Measurements from ENCODE around the gene RRAS2.

The RRAS2 gene

DNA sequence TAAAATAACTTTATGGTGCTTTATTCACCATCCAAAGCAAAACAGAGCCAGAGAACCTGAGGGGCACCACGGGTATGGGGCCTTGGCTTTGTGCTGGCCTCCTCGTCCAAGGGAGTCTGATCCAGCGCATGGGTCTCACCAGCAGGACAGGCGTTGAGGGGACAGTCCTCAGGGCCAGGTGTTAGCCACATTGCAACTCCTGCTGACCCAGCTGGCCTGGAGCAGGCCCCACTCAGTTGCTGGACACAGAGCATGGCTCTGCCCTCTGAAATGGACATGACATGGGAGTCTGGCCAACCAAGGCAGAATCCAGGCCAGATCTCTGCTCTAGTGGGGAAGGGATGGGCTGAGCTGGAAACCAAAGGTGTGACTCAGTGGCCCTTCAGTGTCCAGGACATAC, 116.2 kb downstream of the RRAS2 start:
- WGBS (ENCODE audit: extremely low coverage, insufficient coverage, insufficient read length), result no CpG with 5 or more reads among the region's 4 CpGs
- Histone ChIP-seq H3K4ac (ENCODE audit: low read depth, low read length) (no peak overlapping the region), H4K91ac (ENCODE audit: low read depth, low read length) (no peak overlapping the region), H2AK5ac (ENCODE audit: low read length) (no peak overlapping the region), H2BK120ac (ENCODE audit: insufficient read depth, low read length, poor library complexity) (no peak overlapping the region), H3K4me3 (ENCODE audit: low read depth, low read length) (no peak overlapping the region), H3K9ac (ENCODE audit: low read length) (no peak overlapping the region), H3K18ac (ENCODE audit: low read length) (no peak overlapping the region), H3K36me3 (ENCODE audit: control insufficient read depth in 1 of 2, insufficient read depth in 2 of 2, low read length in 2 of 2) (no peaks in the 10 kb centered on the region), H3K27ac (ENCODE audit: low read depth, low read length) (no peak overlapping the region), H3K79me1 (ENCODE audit: low read length) (no peaks in the 10 kb centered on the region), H3K79me2 (ENCODE audit: control insufficient read depth, insufficient read depth, low read length, poor library complexity) (peaks cover 1% of the 10 kb centered on the region), H4K8ac (ENCODE audit: low read depth, low read length) (no peak overlapping the region), H2BK12ac (ENCODE audit: low read length) (no peak overlapping the region), H2AFZ (ENCODE audit: insufficient read depth, low read length, poor library complexity) (no peak overlapping the region), H3K4me2 (ENCODE audit: low read length) (no peak overlapping the region), H3K27me3 (ENCODE audit: insufficient read depth, low read length) (no peaks in the 10 kb centered on the region), H4K12ac (ENCODE audit: low read depth, low read length) (no peak overlapping the region), H3K23ac (ENCODE audit: low read length) (no peak overlapping the region), H3K4me1 (ENCODE audit: control insufficient read depth in 1 of 2, insufficient read depth in 2 of 2, low read length in 2 of 2) (no peaks in the 10 kb centered on the region), H3K14ac (ENCODE audit: low read length) (no peak overlapping the region), H2BK5ac (ENCODE audit: low read depth, low read length, poor library complexity) (no peak overlapping the region), H3K9me3 (ENCODE audit: insufficient read depth, low read depth, low read length) (peaks cover 2% of the 10 kb centered on the region)
- DNase-seq, result no peak

DNA sequence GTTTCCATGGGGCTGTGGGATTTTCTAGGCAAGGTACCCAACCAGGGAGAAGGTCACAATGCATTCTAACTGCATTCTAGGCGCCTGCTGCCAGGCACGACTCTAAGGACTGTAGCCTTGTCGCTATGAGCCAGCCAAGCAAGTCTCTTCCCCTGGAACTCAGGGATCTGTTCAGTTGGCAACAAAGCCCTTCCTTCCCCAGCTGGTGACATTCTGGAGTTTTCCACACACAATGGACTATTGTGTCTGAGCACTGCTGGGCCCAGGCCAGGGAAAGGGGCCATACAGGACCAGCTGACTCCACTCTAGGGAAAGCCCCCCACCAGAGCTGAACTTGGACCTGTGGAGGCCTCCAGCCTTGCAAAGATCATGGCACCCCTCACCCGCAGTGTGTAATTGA, 116.8 kb downstream of the RRAS2 start:
- Histone ChIP-seq H3K23ac (ENCODE audit: low read length) (no peak overlapping the region), H3K9me3 (ENCODE audit: insufficient read depth, low read depth, low read length) (peaks cover 2% of the 10 kb centered on the region), H4K12ac (ENCODE audit: low read depth, low read length) (no peak overlapping the region), H2BK120ac (ENCODE audit: insufficient read depth, low read length, poor library complexity) (no peak overlapping the region), H3K79me1 (ENCODE audit: low read length) (no peaks in the 10 kb centered on the region), H3K4me2 (ENCODE audit: low read length) (no peak overlapping the region), H3K18ac (ENCODE audit: low read length) (no peak overlapping the region), H4K91ac (ENCODE audit: low read depth, low read length) (no peak overlapping the region), H2AK5ac (ENCODE audit: low read length) (no peak overlapping the region), H2BK12ac (ENCODE audit: low read length) (no peak overlapping the region), H3K4me1 (ENCODE audit: control insufficient read depth in 1 of 2, insufficient read depth in 2 of 2, low read length in 2 of 2) (no peaks in the 10 kb centered on the region), H3K14ac (ENCODE audit: low read length) (no peak overlapping the region), H2AFZ (ENCODE audit: insufficient read depth, low read length, poor library complexity) (no peak overlapping the region), H3K27ac (ENCODE audit: low read depth, low read length) (no peak overlapping the region), H3K4ac (ENCODE audit: low read depth, low read length) (no peak overlapping the region), H3K4me3 (ENCODE audit: low read depth, low read length) (no peak overlapping the region), H3K27me3 (ENCODE audit: insufficient read depth, low read length) (no peaks in the 10 kb centered on the region), H2BK5ac (ENCODE audit: low read depth, low read length, poor library complexity) (no peak overlapping the region), H3K9ac (ENCODE audit: low read length) (no peak overlapping the region), H3K36me3 (ENCODE audit: control insufficient read depth in 1 of 2, insufficient read depth in 2 of 2, low read length in 2 of 2) (no peaks in the 10 kb centered on the region), H4K8ac (ENCODE audit: low read depth, low read length) (no peak overlapping the region), H3K79me2 (ENCODE audit: control insufficient read depth, insufficient read depth, low read length, poor library complexity) (peaks cover 1% of the 10 kb centered on the region)
- WGBS (ENCODE audit: extremely low coverage, insufficient coverage, insufficient read length), result no CpG with 5 or more reads among the region's 4 CpGs
- no peak for DNase-seq

DNA sequence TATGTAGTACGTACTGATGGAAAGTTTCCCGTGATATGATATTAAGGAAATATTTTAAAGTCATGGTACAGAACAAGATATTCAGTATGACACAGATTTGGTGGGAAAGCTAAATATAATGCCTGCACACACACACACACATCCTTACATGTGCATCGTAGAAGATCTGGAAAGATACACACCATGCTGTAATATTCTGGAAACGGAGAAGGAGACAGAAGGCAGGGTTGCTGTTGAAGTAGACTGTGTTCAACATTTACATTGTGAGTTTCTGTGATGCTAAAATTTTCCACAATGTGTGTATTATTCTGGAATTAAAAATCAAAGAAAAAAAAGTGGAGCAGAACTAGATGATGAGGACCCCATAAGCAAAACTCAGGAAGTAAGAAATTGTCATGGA, 118.0 kb downstream of the RRAS2 start:
- Histone ChIP-seq H2AFZ (ENCODE audit: insufficient read depth, low read length, poor library complexity) (no peak overlapping the region), H2AK5ac (ENCODE audit: low read length) (no peak overlapping the region), H3K27ac (ENCODE audit: low read depth, low read length) (no peak overlapping the region), H3K36me3 (ENCODE audit: control insufficient read depth in 1 of 2, insufficient read depth in 2 of 2, low read length in 2 of 2) (no peaks in the 10 kb centered on the region), H3K4me3 (ENCODE audit: low read depth, low read length) (no peak overlapping the region), H3K79me1 (ENCODE audit: low read length) (no peaks in the 10 kb centered on the region), H2BK5ac (ENCODE audit: low read depth, low read length, poor library complexity) (no peak overlapping the region), H3K14ac (ENCODE audit: low read length) (no peak overlapping the region), H4K8ac (ENCODE audit: low read depth, low read length) (no peak overlapping the region), H3K79me2 (ENCODE audit: control insufficient read depth, insufficient read depth, low read length, poor library complexity) (peaks cover 1% of the 10 kb centered on the region), H2BK12ac (ENCODE audit: low read length) (no peak overlapping the region), H3K27me3 (ENCODE audit: insufficient read depth, low read length) (no peaks in the 10 kb centered on the region), H3K23ac (ENCODE audit: low read length) (no peak overlapping the region), H3K18ac (ENCODE audit: low read length) (no peak overlapping the region), H4K12ac (ENCODE audit: low read depth, low read length) (no peak overlapping the region), H3K4me2 (ENCODE audit: low read length) (no peak overlapping the region), H4K91ac (ENCODE audit: low read depth, low read length) (no peak overlapping the region), H3K4ac (ENCODE audit: low read depth, low read length) (no peak overlapping the region), H3K9ac (ENCODE audit: low read length) (no peak overlapping the region), H3K9me3 (ENCODE audit: insufficient read depth, low read depth, low read length) (peaks cover 2% of the 10 kb centered on the region), H3K4me1 (ENCODE audit: control insufficient read depth in 1 of 2, insufficient read depth in 2 of 2, low read length in 2 of 2) (no peaks in the 10 kb centered on the region), H2BK120ac (ENCODE audit: insufficient read depth, low read length, poor library complexity) (no peak overlapping the region)
- WGBS (ENCODE audit: extremely low coverage, insufficient coverage, insufficient read length), result no CpG with 5 or more reads among the region's 4 CpGs
- DNase-seq, result no peak

DNA sequence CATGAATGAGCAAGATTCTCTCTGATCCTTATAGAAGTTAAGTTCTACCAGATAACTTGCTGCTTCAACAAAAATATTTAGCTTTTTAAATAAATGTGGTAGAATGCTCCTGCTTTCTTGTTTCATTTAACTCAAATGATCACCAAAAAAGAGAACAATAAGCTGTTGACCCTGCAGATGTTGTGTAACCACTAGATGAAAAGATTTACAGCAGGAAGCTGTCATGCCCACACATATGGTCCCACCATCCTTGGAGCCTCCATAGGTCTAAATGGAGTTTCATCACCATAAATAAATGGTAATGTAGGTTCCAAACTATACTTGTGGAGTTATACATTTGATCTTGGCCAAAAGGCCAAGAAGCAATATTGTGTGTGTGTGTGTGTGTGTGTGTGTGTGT, 118.8 kb downstream of the RRAS2 start:
- Histone ChIP-seq H3K4ac (ENCODE audit: low read depth, low read length) (no peak overlapping the region), H3K27me3 (ENCODE audit: insufficient read depth, low read length) (no peaks in the 10 kb centered on the region), H3K9me3 (ENCODE audit: insufficient read depth, low read depth, low read length) (peaks cover 2% of the 10 kb centered on the region), H3K79me2 (ENCODE audit: control insufficient read depth, insufficient read depth, low read length, poor library complexity) (no peaks in the 10 kb centered on the region), H2AK5ac (ENCODE audit: low read length) (no peak overlapping the region), H4K91ac (ENCODE audit: low read depth, low read length) (no peak overlapping the region), H4K8ac (ENCODE audit: low read depth, low read length) (no peak overlapping the region), H3K36me3 (ENCODE audit: control insufficient read depth in 1 of 2, insufficient read depth in 2 of 2, low read length in 2 of 2) (no peaks in the 10 kb centered on the region), H3K27ac (ENCODE audit: low read depth, low read length) (no peak overlapping the region), H2BK12ac (ENCODE audit: low read length) (no peak overlapping the region), H3K4me1 (ENCODE audit: control insufficient read depth in 1 of 2, insufficient read depth in 2 of 2, low read length in 2 of 2) (no peaks in the 10 kb centered on the region), H2AFZ (ENCODE audit: insufficient read depth, low read length, poor library complexity) (no peak overlapping the region), H3K18ac (ENCODE audit: low read length) (no peak overlapping the region), H3K4me3 (ENCODE audit: low read depth, low read length) (no peak overlapping the region), H4K12ac (ENCODE audit: low read depth, low read length) (no peak overlapping the region), H3K9ac (ENCODE audit: low read length) (no peak overlapping the region), H3K23ac (ENCODE audit: low read length) (no peak overlapping the region), H3K79me1 (ENCODE audit: low read length) (no peaks in the 10 kb centered on the region), H3K4me2 (ENCODE audit: low read length) (no peak overlapping the region), H3K14ac (ENCODE audit: low read length) (no peak overlapping the region), H2BK5ac (ENCODE audit: low read depth, low read length, poor library complexity) (no peak overlapping the region), H2BK120ac (ENCODE audit: insufficient read depth, low read length, poor library complexity) (no peak overlapping the region)
- no peak for DNase-seq

Measured in trophoblast cell (in vitro differentiated cells and primary cell).